GM18502 (cell line): ENCODE data around the gene FMNL2.

ENCODE experiments used
- ATAC-seq: cut with Tn5 transposase; IDR thresholded peaks from one replicate; pipeline ENCODE4 v1.9.1; 2021; ENCODE audit warnings: mild to moderate bottlenecking; ENCODE audit not compliant: unreplicated experiment, poor library complexity

FMNL2 gene

GRCh38 chr2:152658221-152658620, 323.2 kb downstream of the FMNL2 start:
- ATAC-seq: no peak

GRCh38 chr2:152661076-152661475, 326.1 kb downstream of the FMNL2 start:
- ATAC-seq: no peak

DNA sequence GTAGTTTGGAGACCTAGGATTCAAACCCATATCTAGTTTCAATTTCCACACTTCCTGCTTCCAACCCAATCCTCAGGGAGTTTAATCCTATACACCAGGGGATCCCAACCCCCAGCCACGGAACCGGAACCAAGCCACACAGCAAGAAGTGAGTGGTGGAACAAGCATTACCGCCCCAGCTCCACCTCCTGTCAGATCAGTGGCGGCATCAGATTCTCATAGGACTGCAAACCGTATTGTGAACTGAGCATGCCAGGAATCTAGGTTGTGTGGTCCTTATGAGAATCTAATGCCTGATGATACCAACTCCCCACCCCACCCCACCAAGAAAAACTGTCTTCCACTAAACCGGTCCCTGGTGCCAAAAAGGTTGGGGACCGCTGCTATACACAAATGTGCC, 329.8 kb downstream of the FMNL2 start:
- ATAC-seq: no peak

DNA sequence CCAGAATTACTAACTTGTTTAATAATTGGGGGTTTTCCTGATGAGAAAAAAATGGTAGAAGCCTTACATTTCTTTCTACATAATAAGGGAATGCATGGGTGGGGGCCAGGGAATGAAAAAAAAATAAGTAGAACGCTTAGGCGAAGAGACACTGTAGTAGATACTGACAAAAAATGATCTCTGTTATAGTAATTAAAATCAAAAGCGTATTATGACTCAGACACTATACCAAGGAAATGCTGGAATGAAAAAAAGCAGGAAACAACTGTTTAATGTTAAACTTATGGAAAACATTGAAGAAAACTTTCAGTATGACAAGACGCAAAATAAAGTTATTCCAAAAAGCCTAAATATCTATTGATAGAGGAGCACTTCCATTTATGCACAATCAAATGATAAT, 339.4 kb downstream of the FMNL2 start:
- no peak for ATAC-seq

- ATAC-seq: no peak
Measured at GRCh38 chr2:152676461-152676860, 341.5 kb downstream of the FMNL2 start.

DNA sequence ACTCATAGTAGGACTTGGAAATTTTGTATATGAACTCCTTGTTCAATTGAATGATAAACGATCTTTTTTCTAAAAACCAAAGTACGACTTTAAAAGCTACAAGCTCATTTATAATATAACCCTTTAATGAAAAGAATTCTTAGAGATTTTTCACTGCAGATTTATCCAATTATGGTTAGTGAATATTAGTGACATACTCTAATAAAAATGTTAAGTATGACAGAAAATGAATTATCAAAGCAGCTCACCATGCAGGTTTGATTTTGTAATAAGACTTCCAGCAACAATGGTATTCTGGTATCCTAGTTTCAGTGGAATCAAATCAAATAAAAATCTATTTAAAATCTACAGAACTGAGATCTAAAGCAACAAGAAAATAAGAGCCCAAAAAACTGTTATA, 343.8 kb downstream of the FMNL2 start:
- no peak for ATAC-seq

DNA sequence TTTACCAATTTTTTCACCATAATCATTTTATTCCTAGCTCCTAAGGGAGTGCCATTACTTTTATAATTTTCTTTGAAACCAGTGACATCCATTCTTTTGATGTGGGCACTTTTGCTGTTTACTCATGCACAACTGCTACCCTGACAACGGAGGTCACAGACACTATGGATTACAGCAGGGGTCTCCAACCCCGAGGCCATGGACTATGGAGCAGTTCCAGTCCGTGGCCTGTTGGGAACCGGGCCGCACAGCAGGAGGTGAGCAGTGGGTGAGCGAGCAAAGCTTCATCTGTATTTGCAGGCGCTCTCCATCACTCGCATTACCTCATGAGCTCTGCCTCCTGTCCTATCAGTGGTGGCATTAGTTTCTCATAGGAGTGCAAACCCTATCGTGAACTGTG, 347.7 kb downstream of the FMNL2 start:
- no peak for ATAC-seq

DNA sequence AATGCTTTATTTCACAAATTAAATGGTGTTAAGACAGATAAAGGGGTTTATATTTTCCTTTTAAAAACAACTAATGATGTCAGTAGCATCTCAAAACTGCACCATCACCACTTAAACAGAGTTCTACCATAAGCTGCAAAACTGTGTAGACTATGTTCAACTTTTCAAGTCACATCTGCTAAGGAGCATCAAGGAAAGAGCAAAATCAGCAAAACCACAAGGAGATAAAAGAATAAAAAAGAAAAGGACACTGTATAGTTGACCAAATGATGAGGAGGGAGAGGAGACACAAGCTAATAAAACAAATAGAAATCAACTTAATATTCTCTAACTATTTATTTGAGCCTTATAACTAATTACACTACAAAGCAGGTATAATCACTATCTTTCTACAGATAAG, 348.4 kb downstream of the FMNL2 start:
- no peak for ATAC-seq

DNA sequence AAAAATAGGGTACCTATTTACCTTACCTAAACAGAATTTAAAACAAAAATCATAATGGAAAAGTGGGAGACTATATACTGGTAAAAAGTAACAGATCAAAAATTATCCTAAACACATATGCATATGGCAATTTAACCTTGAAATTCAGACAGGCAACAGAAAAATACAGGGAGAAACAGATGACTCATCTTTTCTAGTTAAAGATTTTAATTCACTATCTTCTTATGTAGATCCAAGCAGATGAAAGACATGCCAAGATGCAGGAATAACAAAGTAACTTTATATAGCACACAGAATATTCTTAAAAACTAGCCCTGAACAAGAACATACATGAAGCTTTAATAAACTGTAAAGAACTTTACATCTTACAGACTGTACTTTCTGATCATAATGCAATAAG, 351.3 kb downstream of the FMNL2 start:
- ATAC-seq: no peak

GRCh38 chr2:152693033-152693432, 358.1 kb downstream of the FMNL2 start:
- peak; percentile 95 for ATAC-seq

GRCh38 chr2:152694161-152694661, 359.2 kb downstream of the FMNL2 start:
- peak; percentile 55 for ATAC-seq

DNA sequence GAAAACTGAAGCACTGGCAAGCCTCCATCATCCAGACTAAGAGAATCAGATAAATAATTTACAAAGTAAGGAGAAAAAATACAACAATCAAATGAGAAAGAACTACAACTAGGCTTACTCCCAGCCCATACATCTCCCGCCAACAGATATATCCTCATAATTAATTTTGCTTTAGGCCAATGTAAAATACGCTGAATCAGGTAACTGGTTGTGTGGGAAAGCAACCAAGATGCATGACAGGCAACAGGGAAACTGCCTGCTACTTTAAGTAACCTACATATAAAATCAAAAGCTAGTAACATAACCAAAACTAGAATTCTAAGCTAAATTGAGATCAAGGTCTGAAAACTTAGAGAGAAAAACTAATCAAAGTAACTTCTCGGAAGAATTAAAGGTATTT, 360.8 kb downstream of the FMNL2 start:
- ATAC-seq: no peak

DNA sequence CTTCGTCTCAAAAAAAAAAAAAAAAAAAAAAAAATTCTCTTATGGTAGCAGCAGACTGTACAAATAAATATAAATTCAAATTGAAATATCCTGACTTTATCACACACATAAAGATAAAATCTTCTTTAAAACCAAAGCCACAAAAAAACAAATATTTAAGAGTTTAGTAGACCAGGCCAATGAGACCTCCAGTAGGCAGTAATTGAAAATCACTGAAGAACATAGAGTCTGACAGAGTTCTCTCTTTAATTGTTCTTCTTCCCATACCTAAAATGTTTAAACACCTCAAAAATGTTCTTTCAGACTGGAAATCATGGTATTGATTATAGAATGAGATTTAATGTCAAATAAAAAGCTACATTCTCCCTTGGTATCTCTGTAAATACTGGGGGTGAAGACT, 361.5 kb downstream of the FMNL2 start:
- ATAC-seq: no peak
